ENCODE measurements around the gene C4orf50.

Gene C4orf50

DNA sequence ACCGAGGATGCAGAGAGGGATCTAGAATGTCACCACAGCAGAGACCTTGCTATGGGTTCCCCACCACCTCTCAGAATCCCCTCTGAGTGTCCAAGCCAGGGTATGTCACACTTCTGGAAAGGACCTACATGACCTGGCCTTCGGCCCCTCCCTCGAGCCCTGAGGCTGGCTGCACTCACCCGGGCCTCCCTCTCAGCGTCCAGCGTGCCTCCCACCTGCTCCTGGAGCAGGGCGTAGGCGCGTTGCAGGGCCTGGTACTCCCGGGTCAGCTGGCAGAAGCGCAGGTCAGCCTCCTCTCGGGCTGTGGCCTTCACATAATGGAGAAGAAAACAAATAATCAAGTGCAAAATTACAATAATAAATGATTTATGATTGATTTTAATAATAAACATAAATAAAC lies 43.9 kb upstream of the C4orf50 start:
- Histone ChIP-seq H3K36me3 (no peaks in the 10 kb centered on the region), H3K4me3 (ENCODE audit: low read depth in 1 of 2, low read length in 1 of 2) (no peak overlapping the region), H3K9me3 (peaks cover 27% of the 10 kb centered on the region), H3K27ac (no peak overlapping the region), H3K27me3 (no peaks in the 10 kb centered on the region), H3K4me1 (ENCODE audit: control insufficient read depth in 1 of 2, insufficient read depth in 1 of 2, low read depth in 1 of 2, low read length in 1 of 2) (no peaks in the 10 kb centered on the region)
- no peak for TF ChIP-seq CTCF (IDR thresholded peaks at IDR 0.05)

DNA sequence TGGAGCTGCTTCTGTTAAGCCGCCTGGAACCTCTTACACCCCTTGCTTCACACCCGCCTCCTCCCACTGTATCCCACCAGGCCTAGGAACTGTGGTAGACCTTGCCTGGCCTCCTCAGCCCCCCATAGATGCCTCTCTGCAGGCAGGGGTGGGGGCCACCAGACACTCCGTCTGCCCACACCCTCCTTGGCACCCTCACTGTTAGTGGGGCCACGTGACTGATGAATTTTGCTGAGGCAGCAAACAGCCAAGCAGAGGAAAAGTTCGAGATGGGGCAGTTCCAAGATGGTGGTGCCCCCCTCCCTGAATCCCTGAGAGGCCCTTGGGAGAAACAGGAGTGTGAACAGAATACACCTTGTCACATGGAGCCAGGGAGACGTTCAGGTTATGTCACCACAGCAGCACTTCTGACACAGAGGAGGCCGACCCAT lies 41.2 kb upstream of the C4orf50 start:
- Histone ChIP-seq H3K27ac (no peak overlapping the region), H3K4me3 (ENCODE audit: low read depth in 1 of 2, low read length in 1 of 2) (no peak overlapping the region), H3K4me1 (ENCODE audit: control insufficient read depth in 1 of 2, insufficient read depth in 1 of 2, low read depth in 1 of 2, low read length in 1 of 2) (no peaks in the 10 kb centered on the region), H3K9me3 (peaks cover 31% of the 10 kb centered on the region), H3K36me3 (no peaks in the 10 kb centered on the region), H3K27me3 (no peaks in the 10 kb centered on the region)
- TF ChIP-seq CTCF (IDR thresholded peaks at IDR 0.05): no peak

DNA sequence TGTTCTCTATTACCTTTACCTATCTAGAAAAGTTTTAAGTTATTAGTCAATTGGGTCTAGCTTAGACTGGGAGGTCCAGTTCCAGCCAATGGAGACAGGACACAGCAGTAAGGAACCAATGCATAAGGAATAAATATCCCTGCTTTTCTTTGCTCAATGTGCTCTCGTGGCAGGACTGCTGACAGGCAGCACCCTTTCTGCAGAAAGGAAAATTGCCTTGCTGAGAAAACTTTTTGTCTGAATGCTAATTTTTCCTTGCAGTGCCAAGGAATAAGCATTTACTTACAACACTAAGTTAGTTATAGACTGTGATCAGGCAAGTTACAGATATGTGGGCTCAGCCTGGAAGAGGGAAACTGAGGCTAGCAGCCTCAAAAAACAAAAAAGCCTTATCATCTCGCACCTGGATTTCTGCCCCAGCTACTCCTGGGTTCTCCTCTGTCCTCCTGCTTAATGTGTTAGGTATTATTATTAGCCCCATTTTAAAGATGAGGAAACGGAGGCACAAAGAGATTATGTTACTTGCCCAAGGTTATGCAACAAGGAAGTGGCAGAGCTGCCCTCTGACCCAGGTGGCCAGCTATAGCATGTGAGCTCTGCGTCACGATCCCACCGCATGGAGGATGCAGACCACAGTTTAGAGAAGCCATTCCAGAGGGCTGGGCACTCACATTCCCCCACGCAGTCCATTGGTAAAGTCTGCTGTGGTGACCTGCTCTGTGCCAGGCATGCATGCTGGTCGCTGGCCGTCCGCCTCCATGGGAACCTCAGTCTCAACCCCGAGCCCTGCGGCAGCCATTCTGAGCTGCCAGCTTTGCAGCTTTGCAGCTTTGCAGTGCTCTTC lies 40.5 kb upstream of the C4orf50 start:
- Histone ChIP-seq H3K4me1 (ENCODE audit: control insufficient read depth in 1 of 2, insufficient read depth in 1 of 2, low read depth in 1 of 2, low read length in 1 of 2) (no peaks in the 10 kb centered on the region), H3K27me3 (no peaks in the 10 kb centered on the region), H3K9me3 (peaks cover 31% of the 10 kb centered on the region), H3K4me3 (ENCODE audit: low read depth in 1 of 2, low read length in 1 of 2) (no peak overlapping the region), H3K27ac (no peak overlapping the region), H3K36me3 (no peaks in the 10 kb centered on the region)
- TF ChIP-seq CTCF (IDR thresholded peaks at IDR 0.05): no peak

DNA sequence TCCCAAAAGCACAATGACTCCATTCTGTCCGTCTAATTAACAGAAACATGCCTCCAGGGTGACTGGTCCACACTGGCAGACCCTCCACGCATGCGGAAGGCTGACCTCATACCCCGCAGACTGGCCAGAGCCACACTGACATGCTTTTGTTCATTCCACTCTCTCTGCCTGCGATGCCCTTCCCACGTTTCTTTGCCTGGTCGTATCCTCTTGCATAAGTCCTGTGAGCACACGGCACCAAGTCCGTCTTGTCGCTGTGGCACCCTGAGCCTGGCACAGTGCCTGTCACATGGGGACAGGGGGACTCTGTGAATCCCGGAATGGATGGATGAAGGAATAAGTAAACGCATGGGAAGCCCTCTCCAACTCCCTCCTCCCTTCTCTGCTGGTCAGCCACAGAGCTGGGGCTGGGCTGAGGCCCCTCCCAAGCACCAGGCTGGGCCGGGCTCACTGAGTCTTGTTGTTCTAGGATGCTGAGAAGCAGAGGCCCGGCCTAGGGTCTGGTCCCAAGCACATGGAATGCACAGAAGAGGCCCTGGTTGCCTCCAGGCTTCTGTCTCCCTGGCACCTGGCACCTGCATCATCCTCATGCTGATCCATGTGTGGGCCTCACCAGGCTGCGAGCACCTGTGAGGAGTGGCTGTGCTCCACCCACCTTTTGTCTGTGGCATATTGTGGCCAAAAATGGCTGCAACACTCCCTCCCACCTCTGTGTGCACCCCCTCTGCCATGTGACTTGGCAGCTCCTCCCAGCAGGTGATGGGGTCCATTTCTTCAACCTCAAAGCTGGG lies 38.9 kb upstream of the C4orf50 start:
- no peaks in the 10 kb centered on the region for H3K36me3 ChIP-seq
- H3K27me3 ChIP-seq: no peaks in the 10 kb centered on the region
- H3K9me3 ChIP-seq: peaks cover 31% of the 10 kb centered on the region
- no peak overlapping the region for H3K27ac ChIP-seq
- TF ChIP-seq CTCF (IDR thresholded peaks at IDR 0.05): no peak
- no peaks in the 10 kb centered on the region for H3K4me1 ChIP-seq (ENCODE audit: control insufficient read depth in 1 of 2, insufficient read depth in 1 of 2, low read depth in 1 of 2, low read length in 1 of 2)
- no peak overlapping the region for H3K4me3 ChIP-seq (ENCODE audit: low read depth in 1 of 2, low read length in 1 of 2)

DNA sequence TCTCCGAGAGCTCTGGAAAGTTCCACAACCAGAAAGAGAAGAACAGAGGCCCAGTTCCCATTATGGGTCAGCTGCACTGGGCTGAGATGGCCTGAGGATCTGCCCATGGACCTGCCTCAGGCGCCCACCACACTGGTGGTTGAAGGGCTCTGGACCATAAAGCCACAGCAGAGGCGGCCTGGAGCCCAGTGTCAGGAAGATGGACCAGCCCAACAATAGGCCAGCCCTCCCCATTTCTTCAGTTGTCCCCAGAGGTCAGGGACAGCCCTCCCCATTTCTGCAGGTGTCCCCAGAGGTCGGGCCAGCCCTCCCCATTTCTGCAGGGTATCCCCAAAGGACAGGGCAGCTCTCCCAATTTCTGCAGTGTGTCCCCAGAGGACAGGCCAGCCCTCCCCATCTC lies 37.2 kb upstream of the C4orf50 start:
- no peaks in the 10 kb centered on the region for H3K27me3 ChIP-seq
- TF ChIP-seq CTCF (IDR thresholded peaks at IDR 0.05): no peak
- H3K36me3 ChIP-seq: no peaks in the 10 kb centered on the region
- H3K27ac ChIP-seq: no peak overlapping the region
- peaks cover 31% of the 10 kb centered on the region for H3K9me3 ChIP-seq
- no peak overlapping the region for H3K4me3 ChIP-seq (ENCODE audit: low read depth in 1 of 2, low read length in 1 of 2)
- no peaks in the 10 kb centered on the region for H3K4me1 ChIP-seq (ENCODE audit: control insufficient read depth in 1 of 2, insufficient read depth in 1 of 2, low read depth in 1 of 2, low read length in 1 of 2)

All from neutrophil (primary cell).